ENCODE data around the gene OR9G1.

OR9G1 gene

DNA sequence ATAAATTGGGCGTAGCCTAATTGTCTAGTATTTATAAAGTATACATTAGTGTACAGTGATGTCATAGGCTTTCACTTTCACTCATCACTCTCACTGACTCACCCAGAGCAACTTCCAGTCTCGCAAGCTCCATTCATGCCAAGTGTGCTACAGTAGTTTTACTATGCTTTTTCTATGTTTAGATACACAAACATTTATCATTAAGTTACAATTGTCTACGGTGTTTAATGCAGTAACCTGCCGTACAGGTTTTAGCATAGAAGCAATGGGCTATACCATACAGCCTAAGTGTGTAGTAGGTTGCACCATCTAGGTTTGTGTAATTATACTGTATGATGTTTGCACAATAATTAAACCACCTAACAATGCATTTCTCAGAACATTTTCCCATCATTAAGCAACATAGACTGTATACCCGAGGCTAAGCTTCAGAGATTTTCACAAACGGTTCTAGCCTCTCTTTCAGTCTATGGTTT lies 17.5 kb downstream of the OR9G1 start:
- TF ChIP-seq, protein P1, sequence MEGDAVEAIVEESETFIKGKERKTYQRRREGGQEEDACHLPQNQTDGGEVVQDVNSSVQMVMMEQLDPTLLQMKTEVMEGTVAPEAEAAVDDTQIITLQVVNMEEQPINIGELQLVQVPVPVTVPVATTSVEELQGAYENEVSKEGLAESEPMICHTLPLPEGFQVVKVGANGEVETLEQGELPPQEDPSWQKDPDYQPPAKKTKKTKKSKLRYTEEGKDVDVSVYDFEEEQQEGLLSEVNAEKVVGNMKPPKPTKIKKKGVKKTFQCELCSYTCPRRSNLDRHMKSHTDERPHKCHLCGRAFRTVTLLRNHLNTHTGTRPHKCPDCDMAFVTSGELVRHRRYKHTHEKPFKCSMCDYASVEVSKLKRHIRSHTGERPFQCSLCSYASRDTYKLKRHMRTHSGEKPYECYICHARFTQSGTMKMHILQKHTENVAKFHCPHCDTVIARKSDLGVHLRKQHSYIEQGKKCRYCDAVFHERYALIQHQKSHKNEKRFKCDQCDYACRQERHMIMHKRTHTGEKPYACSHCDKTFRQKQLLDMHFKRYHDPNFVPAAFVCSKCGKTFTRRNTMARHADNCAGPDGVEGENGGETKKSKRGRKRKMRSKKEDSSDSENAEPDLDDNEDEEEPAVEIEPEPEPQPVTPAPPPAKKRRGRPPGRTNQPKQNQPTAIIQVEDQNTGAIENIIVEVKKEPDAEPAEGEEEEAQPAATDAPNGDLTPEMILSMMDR (IDR thresholded peaks at IDR 0.05; ENCODE audit: low read depth, low read length), result no peak
- H3K4me3 ChIP-seq (ENCODE audit: low read depth, low read length), result no peak overlapping the region
- H3K36me3 ChIP-seq, result no peaks in the 10 kb centered on the region
- H3K4me1 ChIP-seq, result no peaks in the 10 kb centered on the region
- DNase-seq, result no peak
- no peaks in the 10 kb centered on the region for H3K27me3 ChIP-seq
- H3K9me3 ChIP-seq, result no peaks in the 10 kb centered on the region

DNA sequence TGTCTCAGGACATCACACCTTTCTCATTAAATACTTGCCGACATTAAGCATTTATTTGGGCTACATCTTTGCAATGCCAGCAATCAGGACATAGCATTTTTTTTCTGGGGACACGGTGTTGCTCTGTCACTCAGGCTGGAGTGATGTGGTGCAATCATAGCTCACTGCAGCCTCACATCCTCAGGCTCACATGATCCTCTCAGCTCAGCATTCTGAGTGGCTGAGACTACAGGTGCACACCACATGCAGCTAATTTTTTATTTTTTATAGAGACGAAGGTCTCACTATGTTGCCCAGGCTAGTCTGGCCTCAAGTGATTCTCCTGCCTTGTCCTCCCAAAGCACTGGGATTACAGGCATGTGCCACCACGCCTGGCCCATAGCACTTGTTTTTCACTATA lies 21.6 kb downstream of the OR9G1 start:
- DNase-seq, result no peak
- TF ChIP-seq, protein P1 (IDR thresholded peaks at IDR 0.05; ENCODE audit: low read depth, low read length), result no peak
- H3K36me3 ChIP-seq, result no peaks in the 10 kb centered on the region
- no peaks in the 10 kb centered on the region for H3K4me1 ChIP-seq
- H3K27me3 ChIP-seq, result no peaks in the 10 kb centered on the region
- H3K4me3 ChIP-seq (ENCODE audit: low read depth, low read length), result no peak overlapping the region
- no peaks in the 10 kb centered on the region for H3K9me3 ChIP-seq

DNA sequence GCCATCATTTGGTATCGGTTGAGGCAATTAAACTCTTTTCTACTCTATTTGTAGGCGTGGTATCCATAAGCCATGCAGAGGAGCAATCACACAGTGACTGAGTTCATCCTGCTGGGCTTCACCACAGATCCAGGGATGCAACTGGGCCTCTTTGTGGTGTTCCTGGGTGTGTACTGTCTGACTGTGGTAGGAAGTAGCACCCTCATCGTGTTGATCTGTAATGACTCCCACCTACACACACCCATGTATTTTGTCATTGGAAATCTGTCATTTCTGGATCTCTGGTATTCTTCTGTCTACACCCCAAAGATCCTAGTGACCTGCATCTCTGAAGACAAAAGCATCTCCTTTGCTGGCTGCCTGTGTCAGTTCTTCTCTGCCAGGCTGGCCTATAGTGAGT lies 41.2 kb downstream of the OR9G1 start:
- no peaks in the 10 kb centered on the region for H3K36me3 ChIP-seq
- TF ChIP-seq, protein P1 (IDR thresholded peaks at IDR 0.05; ENCODE audit: low read depth, low read length), result no peak

DNA sequence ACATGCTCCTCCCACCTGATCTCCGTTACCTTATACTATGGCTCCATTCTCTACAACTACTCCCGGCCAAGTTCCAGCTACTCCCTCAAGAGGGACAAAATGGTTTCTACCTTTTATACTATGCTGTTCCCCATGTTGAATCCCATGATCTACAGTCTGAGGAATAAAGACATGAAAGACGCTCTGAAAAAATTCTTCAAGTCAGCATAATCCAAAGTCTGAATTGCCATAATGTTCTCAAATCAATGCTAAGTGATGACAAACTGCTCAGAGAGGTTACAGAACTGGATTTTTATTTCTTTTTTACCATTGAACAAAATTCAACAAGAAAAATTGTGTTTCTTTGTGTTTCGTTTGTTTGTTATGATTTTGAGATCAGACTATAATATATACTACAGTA lies 42.0 kb downstream of the OR9G1 start:
- no peaks in the 10 kb centered on the region for H3K4me1 ChIP-seq

More for the DNA sequence above, 41.2 kb downstream of the OR9G1 start:
- Histone ChIP-seq H3K4me1 (no peaks in the 10 kb centered on the region), H3K9me3 (no peaks in the 10 kb centered on the region), H3K4me3 (ENCODE audit: low read depth, low read length) (no peak overlapping the region), H3K27me3 (no peaks in the 10 kb centered on the region)
- no peak for DNase-seq

DNA sequence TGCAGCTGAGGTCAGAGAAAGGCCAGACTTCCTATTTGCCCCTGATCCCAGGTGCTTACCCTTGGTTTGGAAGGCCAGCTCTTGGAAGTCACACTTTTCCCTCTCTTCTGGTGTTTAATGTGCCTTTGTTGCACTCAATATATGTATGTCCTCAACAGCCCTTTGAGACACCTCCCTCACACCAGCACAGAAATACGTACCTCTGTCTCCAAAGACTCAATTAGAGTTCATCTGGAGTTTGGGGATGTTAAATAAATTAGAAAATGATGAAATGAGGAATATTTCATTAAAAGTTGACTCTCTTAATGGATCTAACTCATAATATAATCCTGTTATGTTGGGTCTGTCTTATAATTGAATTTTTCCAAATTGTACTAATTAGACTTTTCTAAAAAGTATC lies 49.7 kb downstream of the OR9G1 start, which contains the start of gene OR9G4:
OR9G4 (minus strand) TSS at position 101 of the 400 bp plus-strand sequence. CDS start 4,931 bp downstream, outside the sequence.
- Histone ChIP-seq H3K9me3 (no peaks in the 10 kb centered on the region), H3K27me3 (no peaks in the 10 kb centered on the region), H3K4me3 (ENCODE audit: low read depth, low read length) (no peak within 1 kb of the TSS), H3K4me1 (no peaks in the 10 kb centered on the region), H3K36me3 (no peaks in the 10 kb centered on the region)
- TF ChIP-seq, protein P1 (IDR thresholded peaks at IDR 0.05; ENCODE audit: low read depth, low read length), result no peak
- no peak for DNase-seq

More for the DNA sequence above, 42.0 kb downstream of the OR9G1 start:
- H3K36me3 ChIP-seq, result no peaks in the 10 kb centered on the region
- H3K27me3 ChIP-seq, result no peaks in the 10 kb centered on the region
- H3K9me3 ChIP-seq, result no peaks in the 10 kb centered on the region
- no peak overlapping the region for H3K4me3 ChIP-seq (ENCODE audit: low read depth, low read length)
- DNase-seq, result no peak
- TF ChIP-seq, protein P1 (IDR thresholded peaks at IDR 0.05; ENCODE audit: low read depth, low read length), result no peak

DNA sequence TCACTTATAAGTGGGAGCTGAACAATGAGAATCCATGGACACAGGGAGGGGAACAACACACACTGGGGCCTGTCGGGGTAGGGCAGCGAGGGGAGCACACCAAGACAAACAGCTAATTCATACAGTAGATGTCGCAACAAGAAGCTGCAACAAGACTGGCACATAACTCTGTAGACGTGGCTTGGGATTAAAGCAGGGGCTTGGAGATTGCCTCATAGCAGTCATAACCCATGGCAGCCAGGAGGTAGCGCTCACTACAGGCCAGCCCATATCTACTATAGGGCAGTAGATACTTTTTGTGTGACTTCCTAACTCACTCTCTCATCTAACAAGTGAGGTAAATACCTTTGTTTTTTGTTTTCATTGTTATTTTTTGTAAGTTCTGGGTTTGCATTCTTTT lies 51.3 kb downstream of the OR9G1 start:
- H3K4me1 ChIP-seq, result no peaks in the 10 kb centered on the region
- no peak for DNase-seq
- no peaks in the 10 kb centered on the region for H3K27me3 ChIP-seq

More for the DNA sequence above, 51.3 kb downstream of the OR9G1 start:
- H3K36me3 ChIP-seq, result no peaks in the 10 kb centered on the region
- H3K9me3 ChIP-seq, result no peaks in the 10 kb centered on the region
- H3K4me3 ChIP-seq (ENCODE audit: low read depth, low read length), result no peak overlapping the region
- TF ChIP-seq, protein P1 (IDR thresholded peaks at IDR 0.05; ENCODE audit: low read depth, low read length), result no peak
